ENCODE data around the gene P2RY8. TPM values are rescaled to one million over a fixed set of nuclear protein-coding genes. Genes with fewer than 3 reads are reported as not detected.
"Not testable (repeated sequence)": the region's sequence is repeated elsewhere in the genome, so short reads cannot be mapped to it uniquely, and the experiment has no call there.

Gene P2RY8
- total RNA-seq, 1 donor, result not detected

DNA sequence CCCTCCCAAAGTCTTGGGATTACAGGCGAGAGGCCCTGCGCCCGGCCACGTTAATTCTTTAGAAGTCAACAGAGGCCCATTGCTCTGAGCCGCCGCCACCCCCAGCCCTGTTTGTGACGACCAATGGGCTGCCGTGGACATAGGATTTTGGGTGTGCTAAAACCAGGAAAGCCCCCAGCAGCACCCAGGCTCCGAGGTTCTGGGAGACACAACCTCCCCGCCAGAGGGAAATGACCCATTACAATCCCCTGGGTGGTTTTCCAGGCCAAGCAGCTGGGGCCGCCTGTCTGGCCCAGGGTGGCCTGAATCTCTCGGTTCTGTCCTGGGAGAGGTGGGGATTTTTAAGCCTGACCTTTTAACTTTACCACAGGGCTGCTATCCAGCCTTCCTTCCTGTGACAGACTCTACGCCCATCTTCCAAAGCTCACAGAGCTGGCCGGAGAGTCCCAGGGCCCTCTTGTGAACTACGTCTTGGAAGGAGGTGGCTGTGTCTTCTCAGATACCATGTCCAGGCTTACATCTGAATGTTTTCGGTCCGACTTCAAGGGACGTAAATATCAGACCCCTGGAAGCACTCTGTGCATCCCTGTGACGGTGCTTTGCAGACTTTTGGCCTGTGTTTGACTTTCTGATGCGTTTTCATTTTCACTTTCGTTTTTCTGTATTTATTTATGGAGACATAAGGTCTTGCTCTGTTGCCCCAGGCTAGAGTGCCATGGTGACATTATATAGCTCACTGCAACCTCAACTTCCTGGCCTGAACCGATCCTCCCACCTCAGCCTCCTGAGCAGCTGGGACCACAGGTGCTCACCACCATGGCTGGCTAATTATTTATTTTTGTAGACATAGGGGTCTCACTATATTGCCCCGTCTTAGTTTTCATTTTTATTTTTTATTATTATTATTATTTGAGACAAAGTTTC lies 36.0 kb downstream of the P2RY8 start:
- H3K4me3 ChIP-seq (ENCODE audit: low read depth, low read length), result no peak overlapping the region
- no peak for DNase-seq (ENCODE audit: low read depth)
- TF ChIP-seq, protein P1, sequence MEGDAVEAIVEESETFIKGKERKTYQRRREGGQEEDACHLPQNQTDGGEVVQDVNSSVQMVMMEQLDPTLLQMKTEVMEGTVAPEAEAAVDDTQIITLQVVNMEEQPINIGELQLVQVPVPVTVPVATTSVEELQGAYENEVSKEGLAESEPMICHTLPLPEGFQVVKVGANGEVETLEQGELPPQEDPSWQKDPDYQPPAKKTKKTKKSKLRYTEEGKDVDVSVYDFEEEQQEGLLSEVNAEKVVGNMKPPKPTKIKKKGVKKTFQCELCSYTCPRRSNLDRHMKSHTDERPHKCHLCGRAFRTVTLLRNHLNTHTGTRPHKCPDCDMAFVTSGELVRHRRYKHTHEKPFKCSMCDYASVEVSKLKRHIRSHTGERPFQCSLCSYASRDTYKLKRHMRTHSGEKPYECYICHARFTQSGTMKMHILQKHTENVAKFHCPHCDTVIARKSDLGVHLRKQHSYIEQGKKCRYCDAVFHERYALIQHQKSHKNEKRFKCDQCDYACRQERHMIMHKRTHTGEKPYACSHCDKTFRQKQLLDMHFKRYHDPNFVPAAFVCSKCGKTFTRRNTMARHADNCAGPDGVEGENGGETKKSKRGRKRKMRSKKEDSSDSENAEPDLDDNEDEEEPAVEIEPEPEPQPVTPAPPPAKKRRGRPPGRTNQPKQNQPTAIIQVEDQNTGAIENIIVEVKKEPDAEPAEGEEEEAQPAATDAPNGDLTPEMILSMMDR (IDR thresholded peaks at IDR 0.05; ENCODE audit: insufficient read depth, low read length), result no peak

DNA sequence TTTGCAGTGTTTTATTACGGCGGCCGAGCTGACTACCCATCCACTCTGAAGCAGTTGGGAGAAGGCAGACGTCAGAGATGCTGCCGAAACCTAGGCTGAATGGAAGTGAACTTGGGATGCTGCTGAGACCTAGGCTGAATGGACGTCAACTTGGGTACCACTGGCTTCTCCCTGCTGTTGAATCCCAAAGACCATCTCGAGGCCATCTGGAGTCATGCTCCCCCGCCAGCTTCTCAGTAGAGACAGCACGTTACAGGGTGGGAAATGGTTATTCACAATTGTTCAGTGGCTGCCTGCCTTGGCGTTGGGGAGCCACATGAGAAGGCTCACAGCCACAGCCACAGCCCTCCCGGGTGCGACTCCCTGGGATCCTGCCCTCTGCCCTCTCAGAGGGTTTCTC lies 40.9 kb downstream of the P2RY8 start:
- TF ChIP-seq, protein P1 (IDR thresholded peaks at IDR 0.05; ENCODE audit: insufficient read depth, low read length), result no peak
- no peak overlapping the region for H3K4me3 ChIP-seq (ENCODE audit: low read depth, low read length)
- DNase-seq (ENCODE audit: low read depth), result no peak

DNA sequence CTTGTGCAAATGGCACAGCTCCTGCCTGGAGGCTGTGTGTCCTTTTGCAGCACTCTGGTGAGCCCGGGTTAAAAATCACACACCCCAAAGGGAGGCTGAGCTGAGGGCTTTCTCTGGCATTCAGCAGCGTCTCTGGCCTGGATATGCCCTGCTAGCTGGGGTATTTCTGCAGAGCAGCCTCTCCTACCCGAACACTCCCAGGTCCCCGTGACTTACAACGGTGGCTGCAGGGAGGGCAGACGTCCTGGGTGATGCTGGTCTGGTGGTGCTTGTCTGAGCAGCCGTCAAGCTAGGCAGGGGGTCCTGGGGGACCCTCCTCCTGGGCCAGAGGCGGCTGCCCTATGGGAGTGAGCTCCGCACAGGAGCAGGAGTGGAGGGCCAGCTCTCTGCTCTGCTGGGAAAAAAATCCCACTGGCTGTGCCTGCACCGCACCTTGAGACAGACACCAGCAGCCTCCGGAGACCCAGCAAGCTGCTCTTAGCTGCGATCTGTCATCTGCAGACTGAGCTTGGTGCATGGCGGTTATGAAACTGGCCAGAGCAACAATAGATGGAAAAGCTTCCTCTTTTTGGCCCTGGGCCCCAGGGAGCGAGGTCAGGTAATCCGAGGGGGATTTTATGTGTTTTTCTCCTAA lies 43.0 kb downstream of the P2RY8 start:
- TF ChIP-seq, protein P1 (IDR thresholded peaks at IDR 0.05; ENCODE audit: insufficient read depth, low read length), result no peak
- no peak overlapping the region for H3K4me3 ChIP-seq (ENCODE audit: low read depth, low read length)
- DNase-seq (ENCODE audit: low read depth), result no peak

DNA sequence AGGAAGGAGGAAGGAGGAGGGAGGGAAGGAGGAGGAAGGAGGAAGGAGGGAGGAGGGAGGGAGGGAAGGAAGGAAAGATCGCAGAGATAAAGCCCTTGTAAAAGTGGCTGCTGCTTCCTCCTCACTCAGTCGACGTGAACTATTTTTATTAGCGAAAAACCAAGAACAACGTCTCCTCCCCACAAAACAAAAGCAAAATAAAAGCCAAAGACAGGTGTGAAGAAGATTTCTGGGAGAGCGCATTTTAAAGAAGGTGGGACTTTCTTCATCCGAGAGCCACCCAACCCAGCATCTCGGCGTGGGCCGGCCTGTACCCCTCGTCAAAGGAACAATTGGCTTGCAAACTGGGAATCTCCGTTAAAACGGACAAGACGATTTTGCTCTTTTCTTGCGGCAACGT lies 43.6 kb downstream of the P2RY8 start:
- DNase-seq (ENCODE audit: low read depth), result no peak

DNA sequence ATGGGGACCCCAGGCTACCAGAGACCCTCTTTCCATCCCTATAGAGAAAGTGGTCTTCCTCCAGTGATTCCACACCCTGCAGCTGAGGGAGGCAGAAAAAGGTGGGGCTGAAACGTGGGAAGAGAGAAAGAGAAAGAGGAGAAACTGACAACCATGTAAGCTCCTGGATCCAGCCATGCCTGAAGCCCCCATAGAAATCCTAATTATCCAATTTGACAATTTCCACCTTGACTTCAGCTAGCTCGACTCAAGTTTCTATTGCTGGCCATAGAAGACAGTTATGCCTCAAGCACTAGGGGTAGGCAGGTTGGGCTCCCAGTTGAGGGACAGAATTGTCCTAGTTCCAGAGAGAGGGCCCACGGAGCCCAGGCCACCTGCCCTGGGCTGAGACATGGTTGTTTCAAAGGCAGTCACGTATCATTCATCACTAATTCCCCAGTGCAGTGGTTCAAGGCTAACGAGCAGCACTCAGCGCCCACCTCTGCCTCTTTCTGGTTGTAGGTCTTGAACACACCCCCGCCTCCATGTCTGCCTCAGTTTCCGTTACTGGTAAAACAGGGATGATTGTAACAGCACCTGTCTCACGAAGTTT lies 44.5 kb downstream of the P2RY8 start:
- H3K4me3 ChIP-seq (ENCODE audit: low read depth, low read length), result no peak overlapping the region
- no peak for DNase-seq (ENCODE audit: low read depth)
- TF ChIP-seq, protein P1 (IDR thresholded peaks at IDR 0.05; ENCODE audit: insufficient read depth, low read length), result no peak

More for the DNA sequence above, 43.6 kb downstream of the P2RY8 start:
- H3K4me3 ChIP-seq (ENCODE audit: low read depth, low read length), result no peak overlapping the region
- TF ChIP-seq, protein P1 (IDR thresholded peaks at IDR 0.05; ENCODE audit: insufficient read depth, low read length), result no peak

DNA sequence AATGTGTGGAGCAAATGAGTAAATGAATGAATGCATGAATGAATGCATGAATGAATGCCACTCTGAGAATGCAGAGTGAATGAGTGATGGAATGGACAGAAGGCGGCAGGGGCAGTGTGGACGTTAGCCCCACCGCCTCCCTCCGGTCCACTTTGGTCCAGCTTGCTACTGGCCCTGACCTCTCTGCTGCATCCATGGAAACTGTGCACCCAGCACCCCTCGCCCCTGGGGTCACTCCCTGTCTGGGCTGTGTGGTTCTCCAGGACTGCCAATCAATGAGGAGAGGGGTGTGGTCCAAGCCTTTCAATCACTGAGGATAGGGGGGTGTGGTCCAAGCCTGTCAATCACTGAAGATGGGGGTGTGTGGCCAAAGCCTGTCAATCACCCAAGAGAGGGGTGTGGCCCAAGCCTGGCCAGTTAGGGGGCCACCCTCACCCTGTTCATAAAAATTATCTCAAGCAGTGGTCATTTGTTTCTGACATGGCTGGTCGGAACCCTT lies 45.1 kb downstream of the P2RY8 start:
- DNase-seq (ENCODE audit: low read depth), result no peak
- H3K4me3 ChIP-seq (ENCODE audit: low read depth, low read length), result no peak overlapping the region
- TF ChIP-seq, protein P1 (IDR thresholded peaks at IDR 0.05; ENCODE audit: insufficient read depth, low read length), result no peak

DNA sequence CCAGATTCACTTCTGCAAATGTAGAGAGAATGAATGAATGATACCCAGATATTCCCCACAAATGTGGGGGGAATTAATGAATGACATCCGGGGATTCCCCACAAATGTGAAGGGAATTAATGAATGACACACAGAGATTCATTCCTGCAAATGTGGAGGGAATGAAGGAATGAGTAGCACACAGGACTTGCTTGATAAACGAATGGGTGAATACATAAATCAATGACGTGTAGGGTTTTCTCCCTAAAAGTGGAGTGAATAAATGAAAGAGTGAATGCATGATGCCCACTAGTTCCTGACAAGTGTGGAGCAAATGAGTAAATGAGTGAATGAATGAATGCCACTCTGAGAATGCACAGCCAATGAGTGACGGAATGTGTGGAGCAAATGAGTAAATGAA lies 45.7 kb downstream of the P2RY8 start:
- DNase-seq (ENCODE audit: low read depth); H3K4me3 ChIP-seq (ENCODE audit: low read depth, low read length): not testable (repeated sequence)

DNA sequence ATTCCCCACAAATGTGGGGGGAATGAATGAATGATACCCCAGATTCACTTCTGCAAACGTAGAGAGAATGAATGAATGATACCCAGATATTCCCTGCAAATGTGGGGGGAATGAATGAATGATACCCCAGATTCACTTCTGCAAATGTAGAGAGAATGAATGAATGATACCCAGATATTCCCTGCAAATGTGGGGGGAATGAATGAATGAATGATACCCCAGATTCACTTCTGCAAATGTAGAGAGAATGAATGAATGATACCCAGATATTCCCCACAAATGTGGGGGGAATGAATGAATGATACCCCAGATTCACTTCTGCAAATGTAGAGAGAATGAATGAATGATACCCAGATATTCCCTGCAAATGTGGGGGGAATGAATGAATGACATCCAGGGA lies 46.3 kb downstream of the P2RY8 start:
- not testable (repeated sequence) for DNase-seq (ENCODE audit: low read depth); H3K4me3 ChIP-seq (ENCODE audit: low read depth, low read length)

DNA sequence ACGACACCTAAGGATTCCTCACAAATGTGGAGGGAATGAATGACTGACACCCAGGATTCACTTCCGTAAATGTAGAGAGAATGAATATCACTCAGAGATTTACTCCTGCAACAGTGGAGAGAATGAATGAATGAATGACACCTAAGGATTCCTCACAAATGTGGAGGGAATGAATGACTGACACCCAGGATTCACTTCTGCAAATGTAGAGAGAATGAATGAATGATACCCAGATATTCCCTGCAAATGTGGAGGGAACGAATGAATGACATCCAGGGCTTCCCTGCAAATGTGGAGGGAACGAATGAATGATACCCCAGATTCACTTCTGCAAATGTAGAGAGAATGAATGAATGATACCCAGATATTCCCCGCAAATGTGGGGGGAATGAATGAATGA lies 47.6 kb downstream of the P2RY8 start:
- not testable (repeated sequence) for H3K4me3 ChIP-seq (ENCODE audit: low read depth, low read length); DNase-seq (ENCODE audit: low read depth)
